ENCODE results near the gene POLR2H.
A peak's percentile ranks its signal among the peaks of the same experiment; 100 is the strongest.

The POLR2H gene

DNA sequence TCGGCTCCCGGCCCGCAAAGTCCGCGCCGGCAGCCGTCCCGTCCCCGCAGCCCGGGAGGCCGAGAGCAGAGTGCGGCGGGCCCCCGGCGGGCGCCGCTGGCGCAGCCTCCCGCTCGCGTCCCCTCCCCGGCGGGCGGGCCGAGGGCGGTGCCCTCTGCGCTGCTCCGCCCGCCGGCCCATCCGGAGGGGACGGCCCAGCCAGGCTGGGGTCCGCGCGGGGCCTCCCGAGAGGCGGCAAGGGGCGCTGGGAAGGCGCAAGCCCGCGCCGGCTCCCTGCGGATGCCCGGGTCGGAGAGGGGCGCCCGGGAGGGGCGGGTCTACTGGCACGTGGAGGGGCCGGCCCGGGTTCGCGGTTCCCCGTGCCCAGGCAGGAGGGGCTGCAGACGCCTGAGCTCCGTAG, at the start of gene POLR2H, which contains the start of gene CLCN2:
Gene POLR2H, plus strand, starts transcription at position 179 of the 400 bp plus-strand sequence. CDS start 1,783 bp downstream, outside the sequence.
Gene CLCN2, minus strand, starts transcription at position 74 of the 400 bp plus-strand sequence. CDS start 126 bp downstream, outside the sequence.
- no peak for DNase-seq

DNA sequence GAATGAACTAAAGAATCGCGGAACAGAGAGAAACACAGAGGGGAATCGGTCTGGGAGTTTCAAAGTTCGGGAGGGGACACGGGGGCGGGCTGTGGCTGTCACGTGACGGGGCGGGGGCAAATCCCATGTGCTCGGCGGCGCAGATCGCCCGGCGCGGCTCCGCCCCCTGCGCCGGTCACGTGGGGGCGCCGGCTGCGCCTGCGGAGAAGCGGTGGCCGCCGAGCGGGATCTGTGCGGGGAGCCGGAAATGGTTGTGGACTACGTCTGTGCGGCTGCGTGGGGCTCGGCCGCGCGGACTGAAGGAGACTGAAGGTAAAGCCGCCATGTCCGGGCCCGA, 47.2 kb upstream of the POLR2H start, which contains the start of gene EIF4G1:
Gene EIF4G1, plus strand, starts transcription at position 244 of the 337 bp plus-strand sequence. CDS start 1,191 bp downstream, outside the sequence.
- DNase-seq = peak; percentile 49

DNA sequence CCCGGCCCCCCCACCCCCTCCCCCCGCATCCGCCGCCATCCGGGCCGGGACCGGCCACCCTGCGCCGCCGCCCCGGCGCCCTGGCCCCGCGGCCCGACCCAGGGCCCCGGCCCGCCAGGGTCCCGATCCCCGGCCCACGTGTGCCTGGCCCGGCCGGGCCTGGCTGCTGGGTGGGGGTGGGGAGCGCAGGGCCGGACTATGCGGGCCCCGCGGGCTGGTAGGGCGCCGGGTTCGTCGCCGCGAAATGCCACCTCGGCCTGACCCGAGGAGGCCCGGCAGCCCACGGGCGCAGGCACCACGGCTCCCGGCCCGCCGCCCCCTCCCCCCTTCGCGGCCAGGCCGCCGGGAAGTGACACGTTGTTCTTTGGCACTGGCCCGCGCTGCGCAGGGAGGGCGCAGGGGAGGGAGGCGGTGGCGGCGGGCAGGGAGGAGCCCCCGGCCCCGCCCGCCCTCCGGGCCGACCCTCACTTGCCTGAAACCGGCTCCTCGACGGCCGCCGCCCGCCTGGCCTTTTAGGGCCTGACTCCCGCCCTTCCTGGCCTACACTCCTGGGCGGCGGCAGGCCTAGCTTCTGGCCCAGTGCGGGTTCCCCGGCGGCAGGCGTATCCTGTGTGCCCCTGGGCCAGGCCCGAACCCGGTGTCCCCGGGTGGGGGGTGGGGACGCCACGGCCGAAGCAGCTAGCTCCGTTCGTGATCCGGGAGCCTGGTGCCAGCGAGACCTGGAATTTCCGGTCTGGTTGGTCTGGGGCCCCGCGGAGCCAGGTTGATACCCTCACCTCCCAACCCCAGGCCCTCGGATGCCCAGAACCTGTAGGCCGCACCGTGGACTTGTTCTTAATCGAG, 46.6 kb upstream of the POLR2H start:
- peak; percentile 2 for DNase-seq

DNA sequence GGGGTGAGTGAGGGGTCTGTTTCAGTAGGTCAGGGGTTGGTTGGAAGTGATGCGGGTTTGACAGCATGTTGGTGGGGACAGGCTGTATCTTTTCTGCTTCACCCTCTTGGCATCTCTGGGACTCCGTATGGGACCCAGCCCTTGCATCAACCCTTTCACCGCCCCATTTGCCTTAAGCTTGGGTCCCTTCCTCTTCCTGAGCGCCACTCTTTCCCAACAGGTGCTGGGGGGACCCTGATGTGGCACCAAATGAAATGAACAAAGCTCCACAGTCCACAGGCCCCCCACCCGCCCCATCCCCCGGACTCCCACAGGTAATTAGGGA, 46.0 kb upstream of the POLR2H start:
- DNase-seq = no peak

DNA sequence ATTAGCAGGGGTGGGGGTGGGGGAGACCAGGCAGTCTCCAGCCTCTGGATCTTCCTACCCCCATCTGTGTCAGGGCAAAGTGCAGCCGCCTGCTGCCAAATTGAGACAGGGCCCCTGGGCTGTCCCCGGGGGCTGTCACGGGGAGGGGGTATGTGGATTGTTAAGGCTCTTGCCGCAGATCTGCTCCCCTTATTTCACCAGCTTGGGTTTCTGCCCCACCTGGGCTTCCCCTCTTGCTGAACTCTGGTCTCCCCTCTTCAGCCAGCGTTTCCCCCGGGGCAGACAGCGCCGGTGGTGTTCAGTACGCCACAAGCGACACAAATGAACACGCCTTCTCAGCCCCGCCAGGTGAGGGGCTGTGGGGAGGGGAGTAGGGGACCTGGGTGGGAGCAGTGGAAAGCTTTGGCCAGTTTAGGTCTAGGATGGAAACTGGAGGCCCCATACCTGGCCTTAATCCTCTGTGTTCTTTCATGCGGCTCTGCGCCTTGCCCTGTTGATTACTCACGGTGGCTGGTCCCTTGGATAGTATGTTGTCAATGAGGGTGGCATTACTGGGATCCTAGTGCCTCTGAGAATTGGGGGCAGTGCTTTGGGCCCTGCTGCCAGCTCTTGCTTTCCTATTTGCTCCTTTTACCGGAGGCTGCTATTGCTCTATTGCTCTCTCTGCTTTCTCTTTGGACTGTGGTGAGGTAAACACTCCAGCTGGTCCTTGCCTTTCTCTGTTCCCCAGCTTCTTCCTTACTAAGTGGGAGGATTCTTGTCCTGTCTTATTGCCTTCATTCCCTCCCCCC, 45.4 kb upstream of the POLR2H start:
- no peak for DNase-seq

DNA sequence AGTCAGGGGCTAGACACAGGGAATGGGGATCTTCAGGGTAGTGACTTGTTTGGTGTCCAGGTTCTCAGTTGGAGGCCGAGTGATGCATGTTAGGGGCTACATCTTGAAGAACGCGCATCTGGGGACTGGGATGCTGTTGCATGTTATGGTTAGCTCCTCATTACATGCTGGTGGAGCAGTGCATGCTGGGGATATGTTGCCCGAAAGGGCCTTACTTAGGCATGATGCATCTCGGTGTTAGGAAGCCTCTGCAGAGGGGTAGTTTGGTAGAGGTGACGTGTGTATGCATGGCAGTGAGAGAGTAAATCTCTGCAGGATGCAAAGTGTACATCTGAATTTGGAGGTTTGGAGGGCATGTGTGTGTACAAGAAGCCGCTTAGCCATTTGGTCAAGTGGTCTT, 44.7 kb upstream of the POLR2H start:
- DNase-seq = no peak

DNA sequence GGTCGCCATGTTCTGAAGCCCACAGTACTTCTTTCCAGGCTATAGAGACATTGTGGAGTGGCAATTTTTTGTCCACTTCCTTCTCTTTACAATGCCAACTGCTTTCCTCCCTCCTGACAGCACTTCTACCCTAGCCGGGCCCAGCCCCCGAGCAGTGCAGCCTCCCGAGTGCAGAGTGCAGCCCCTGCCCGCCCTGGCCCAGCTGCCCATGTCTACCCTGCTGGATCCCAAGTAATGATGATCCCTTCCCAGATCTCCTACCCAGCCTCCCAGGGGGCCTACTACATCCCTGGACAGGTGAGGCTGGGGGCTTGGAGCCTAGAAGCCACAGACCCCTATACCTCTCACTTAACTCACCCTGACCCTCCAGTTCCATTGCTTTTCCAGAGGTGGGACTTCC, 44.3 kb upstream of the POLR2H start:
- no peak for DNase-seq

DNA sequence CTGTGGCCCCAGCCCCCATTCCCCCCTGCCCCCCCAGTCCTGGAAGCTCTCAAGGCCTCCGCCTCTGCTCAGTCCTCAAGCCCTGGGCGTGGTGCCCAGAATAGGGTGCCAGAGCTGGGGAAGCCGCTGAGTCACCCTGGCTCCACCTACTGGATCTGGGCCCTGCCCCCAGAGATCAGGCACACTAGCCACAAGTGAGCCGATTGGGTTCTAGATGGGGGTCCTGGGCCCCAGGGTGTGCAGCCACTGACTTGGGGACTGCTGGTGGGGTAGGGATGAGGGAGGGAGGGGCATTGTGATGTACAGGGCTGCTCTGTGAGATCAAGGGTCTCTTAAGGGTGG, 41.4 kb upstream of the POLR2H start:
- DNase-seq = no peak

DNA sequence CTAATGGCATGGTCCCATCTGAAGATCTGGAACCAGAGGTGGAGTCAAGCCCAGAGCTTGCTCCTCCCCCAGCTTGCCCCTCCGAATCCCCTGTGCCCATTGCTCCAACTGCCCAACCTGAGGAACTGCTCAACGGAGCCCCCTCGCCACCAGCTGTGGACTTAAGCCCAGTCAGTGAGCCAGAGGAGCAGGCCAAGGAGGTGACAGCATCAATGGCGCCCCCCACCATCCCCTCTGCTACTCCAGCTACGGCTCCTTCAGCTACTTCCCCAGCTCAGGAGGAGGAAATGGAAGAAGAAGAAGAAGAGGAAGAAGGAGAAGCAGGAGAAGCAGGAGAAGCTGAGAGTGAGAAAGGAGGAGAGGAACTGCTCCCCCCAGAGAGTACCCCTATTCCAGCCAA, 39.8 kb upstream of the POLR2H start:
- no peak for DNase-seq

DNA sequence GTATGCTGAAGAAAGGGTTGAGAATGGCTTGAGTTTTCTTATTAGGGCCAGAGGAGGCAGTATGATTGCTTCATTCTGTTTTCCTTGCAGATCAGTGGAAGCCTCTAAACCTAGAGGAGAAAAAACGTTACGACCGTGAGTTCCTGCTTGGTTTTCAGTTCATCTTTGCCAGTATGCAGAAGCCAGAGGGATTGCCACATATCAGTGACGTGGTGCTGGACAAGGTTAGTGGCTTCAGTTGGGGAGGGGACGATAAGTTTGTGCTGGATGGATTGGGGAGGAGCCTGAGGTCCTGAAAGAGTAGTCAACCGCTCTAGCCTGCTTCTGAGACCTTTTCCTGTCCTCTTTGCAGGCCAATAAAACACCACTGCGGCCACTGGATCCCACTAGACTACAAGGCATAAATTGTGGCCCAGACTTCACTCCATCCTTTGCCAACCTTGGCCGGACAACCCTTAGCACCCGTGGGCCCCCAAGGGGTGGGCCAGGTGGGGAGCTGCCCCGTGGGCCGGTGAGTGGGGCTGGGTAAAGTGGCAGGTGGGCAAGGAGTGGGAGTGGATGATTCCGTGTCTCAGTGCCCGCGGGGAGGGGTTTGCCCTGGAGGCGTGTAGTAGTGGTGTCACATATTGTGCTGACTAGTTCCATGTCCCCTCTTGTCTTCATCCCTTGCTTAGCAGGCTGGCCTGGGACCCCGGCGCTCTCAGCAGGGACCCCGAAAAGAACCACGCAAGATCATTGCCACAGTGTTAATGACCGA, 38.6 kb upstream of the POLR2H start:
- DNase-seq = no peak

DNA sequence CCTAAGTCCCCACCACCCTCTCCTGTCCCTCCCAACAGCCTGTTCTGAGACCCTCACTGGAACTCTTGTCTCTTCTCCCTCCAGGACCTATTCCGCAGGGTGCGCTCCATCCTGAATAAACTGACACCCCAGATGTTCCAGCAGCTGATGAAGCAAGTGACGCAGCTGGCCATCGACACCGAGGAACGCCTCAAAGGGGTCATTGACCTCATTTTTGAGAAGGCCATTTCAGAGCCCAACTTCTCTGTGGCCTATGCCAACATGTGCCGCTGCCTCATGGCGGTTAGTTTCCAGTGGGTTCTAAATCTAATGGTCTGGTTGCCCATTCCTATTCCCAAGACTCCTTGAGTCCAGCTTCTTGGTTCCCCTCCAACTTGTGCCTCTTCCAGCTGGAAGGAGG, 37.8 kb upstream of the POLR2H start:
- no peak for DNase-seq

DNA sequence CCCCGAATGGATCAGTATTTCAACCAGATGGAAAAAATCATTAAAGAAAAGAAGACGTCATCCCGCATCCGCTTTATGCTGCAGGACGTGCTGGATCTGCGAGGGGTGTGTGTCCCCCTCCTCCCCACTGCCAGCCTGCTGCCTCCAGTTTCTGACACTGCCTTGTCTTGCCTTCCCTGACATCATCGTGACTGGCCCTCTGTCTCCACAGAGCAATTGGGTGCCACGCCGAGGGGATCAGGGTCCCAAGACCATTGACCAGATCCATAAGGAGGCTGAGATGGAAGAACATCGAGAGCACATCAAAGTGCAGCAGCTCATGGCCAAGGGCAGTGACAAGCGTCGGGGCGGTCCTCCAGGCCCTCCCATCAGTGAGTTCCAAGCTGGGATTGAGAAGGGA, 36.2 kb upstream of the POLR2H start:
- DNase-seq = no peak

DNA sequence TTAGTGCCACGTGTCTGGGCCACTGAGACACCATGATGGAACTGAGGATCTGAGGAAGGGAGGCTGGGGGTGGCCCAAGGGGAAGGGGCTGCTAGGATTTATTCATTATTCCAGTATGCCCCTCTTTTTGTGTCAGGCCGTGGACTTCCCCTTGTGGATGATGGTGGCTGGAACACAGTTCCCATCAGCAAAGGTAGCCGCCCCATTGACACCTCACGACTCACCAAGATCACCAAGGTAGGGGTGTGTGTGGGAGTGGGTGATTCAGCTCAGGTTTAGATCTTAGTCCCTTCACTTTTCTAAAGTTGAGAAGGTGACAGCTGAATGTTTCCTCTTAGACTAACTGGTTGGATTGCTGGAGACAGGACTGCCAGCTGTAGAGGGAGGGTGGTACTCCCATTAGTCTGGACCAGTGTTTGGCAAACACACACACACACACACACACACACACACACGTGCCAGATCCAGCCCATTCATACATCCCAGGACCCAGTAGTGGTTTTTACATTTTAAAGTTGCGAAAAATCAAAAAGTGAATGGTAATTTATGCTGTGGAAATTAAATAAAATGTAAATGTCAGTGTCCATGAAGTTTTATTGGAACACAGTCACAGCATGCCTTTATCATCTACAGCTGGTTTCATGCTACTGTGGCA, 35.7 kb upstream of the POLR2H start:
- DNase-seq = no peak

DNA sequence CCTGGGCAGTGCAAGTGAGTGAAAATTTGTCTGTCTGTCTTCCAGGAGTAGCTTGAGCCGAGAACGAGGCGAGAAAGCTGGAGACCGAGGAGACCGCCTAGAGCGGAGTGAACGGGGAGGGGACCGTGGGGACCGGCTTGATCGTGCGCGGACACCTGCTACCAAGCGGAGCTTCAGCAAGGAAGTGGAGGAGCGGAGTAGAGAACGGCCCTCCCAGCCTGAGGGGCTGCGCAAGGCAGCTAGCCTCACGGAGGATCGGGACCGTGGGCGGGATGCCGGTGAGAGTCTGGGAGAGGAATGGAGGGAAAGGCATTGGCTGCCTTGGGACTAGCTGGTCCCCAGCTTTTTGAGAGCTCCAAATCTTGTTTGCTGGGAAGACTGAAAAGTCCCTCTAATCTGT, 34.3 kb upstream of the POLR2H start:
- no peak for DNase-seq

DNA sequence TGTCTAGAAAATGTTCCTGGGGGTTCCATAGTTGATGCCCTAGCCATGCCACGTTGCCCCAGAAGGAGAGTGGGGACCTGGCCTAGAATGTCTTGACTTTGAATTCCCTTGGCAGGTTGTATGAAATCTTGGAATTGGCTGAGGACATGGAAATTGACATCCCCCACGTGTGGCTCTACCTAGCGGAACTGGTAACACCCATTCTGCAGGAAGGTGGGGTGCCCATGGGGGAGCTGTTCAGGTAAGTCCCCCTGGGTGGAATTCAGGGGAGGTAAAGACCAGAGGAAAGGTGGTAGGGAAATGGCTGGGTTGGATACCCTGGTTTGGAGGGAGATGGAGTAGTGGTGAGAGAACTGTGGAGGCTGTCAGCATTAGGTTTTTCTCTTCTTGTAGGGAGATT, 33.0 kb upstream of the POLR2H start:
- DNase-seq = no peak

DNA sequence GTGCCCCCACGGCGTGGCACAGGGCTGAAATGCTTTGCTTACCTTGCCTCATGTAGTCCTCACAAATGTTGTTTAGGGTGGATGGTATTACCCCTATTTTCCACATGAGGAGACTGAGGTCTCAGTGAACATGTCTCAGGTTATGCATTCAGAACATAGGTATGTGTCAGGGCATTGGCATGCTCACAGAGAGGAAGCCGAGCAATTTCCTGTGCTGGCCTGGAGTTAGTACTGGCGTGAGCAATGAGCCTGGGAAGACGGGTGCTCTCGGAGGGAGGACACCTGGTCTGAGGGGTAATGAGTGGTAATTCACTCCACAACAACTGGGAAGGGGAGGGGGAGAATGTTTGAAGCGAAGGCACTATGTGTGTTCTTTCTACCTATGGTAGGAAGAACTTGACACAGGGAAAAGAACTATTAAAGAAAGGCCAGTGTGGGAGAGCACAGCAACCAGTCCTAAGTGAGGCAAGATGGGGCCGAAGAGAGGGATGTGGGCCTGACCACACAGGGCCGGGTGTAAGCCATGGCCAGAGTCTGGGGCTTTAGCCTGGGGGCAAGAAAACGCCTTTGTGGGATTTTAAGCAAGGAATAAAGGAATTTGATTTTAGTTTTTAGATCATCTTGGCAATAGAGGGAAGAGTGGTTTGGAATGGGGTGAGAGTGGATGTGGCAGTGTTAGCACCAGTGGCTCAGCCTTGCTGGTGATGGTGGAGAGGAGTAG, 29.0 kb upstream of the POLR2H start:
- DNase-seq = no peak

DNA sequence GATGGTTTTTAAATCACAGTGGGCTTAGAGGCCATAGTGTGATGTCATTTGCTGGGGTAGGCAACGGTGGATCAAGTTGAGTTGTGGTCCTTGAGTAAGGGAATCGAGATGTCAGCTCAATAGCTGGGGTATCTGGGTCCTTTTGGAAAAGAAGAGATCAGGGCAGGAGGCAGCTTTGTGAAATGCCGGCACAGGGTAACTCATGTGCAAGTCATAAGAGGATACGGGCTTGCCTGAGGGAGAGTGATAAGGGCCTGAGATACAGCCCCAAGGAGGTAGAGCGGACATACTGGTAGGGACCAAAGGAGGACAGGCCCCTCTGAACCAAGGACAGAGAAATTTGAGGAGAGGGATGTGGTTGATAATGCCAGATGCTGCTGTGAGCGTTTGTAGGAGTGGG, 28.3 kb upstream of the POLR2H start:
- DNase-seq = no peak

DNA sequence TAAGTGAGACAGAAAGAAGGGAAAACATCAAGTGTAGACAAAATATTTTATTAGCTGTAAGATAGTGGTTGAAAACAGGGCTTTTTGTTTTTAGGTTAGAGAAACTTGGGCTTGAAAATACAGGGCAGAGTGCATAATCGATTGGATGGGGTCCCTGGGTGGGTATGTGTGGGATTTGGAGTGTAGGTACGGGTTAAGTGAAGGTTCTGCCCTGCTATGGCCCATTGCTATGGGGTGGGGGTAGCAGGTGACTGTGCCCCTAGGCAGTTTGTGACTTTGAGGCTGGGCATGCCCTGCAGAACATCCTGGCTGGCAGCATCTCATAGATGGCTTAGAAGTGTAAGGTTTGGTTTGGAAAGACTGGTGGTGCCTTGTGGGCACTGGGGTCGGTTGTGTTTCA, 27.8 kb upstream of the POLR2H start:
- no peak for DNase-seq

DNA sequence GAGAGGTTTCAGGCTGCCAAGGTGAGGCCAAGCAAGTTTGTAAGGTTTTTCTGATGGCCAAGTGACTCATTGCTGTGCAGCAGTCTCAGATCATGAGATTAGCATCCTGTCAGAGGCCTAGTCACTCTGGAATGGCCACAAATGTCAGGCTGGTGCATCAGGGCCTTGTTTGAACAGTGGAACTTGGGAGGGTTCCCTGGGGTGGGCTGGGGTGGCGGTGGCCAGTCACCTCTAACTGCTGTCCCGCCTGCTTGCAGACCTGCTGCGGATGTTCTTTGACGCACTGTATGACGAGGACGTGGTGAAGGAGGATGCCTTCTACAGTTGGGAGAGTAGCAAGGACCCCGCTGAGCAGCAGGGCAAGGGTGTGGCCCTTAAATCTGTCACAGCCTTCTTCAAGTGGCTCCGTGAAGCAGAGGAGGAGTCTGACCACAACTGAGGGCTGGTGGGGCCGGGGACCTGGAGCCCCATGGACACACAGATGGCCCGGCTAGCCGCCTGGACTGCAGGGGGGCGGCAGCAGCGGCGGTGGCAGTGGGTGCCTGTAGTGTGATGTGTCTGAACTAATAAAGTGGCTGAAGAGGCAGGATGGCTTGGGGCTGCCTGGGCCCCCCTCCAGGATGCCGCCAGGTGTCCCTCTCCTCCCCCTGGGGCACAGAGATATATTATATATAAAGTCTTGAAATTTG, 26.9 kb upstream of the POLR2H start:
- no peak for DNase-seq

DNA sequence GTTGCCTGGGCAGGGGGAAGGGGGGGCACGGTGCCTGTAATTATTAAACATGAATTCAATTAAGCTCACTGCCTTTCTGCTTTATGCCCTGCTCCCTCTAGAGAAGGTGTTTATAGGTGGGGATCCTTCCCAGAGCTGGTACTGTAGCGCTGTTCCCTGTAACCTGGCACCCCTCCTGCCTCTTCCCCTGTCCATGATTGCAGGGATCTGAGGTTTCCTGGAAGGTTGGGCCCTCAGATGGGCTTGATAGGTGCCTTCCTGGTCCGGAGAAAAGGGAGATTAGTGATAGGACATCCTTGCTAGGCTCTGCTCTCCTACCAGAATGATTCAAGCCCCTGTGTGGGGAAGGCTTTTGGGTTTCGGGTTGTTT, 26.2 kb upstream of the POLR2H start:
- DNase-seq = no peak

DNA sequence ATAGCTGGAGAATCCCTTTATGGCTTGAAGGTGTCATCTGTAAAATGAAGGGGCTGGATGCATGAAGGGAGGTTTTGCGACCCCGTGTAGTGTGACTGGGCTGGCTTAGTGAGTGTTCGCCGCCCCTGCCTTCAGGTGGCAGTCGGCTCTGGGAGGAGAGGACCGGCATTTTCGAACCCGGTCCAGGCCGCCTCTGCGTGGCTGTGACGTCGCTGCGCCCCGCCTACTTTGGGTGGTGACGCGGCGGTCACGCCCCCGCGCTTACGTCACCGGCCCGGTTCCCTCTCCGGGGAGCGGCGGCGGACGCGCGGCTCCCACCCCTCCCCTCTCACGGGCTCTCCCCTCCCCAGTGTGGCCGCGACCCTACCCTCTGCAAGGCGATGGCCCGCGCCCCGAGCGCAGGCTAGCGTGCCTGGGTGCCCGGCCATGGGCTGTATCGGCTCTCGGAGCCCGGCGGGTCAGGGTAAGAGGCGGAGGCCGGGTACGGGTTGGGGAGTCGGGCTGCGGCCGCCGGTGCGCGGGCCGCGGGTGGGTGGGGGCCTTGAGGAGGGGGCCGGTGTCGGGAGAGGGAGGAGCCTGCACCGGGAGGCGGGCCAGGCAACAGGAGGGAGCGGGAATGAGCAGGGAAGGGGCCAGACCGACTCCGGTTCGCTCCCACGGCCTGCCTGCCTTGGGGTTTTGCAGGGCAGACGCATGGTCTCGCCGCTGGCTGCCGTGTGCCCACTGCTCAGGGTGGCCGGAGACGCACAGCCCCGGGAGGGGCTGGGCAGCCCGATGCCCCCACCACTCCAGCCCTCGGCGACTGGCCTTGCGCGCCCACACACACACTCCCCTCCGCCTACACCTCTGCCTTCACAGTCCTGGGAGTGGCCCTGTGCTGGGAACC, 25.6 kb upstream of the POLR2H start:
- peak; percentile 41 for DNase-seq

Data from NCI-H748 treated with DMSO at 0.1 percent for 48 hours (cell line).